Vagina (tissue), 2 donors: ENCODE results near the gene HBEGF.

Experiments
- CTCF ChIP-seq, 3 experiments: fragments of 450-650 bp in 2 of 3; fragments of 200-600 bp in 1 of 3; sonication (generic) in 1 of 3; IDR thresholded peaks; one replicate each; pipeline ENCODE4 v1.5.1; 2017 to 2019; ENCODE audit warnings: antibody characterized with exemption in 3 of 3, mild to moderate bottlenecking in 2 of 3, moderate library complexity in 2 of 3
- POLR2A ChIP-seq, 2 donors: fragments of 450-650 bp; IDR thresholded peaks; one replicate each; pipeline ENCODE4 v1.6.1; 2017; ENCODE audit warnings: antibody characterized with exemption in 2 of 2, mild to moderate bottlenecking in 2 of 2, moderate library complexity in 2 of 2
- POLR2AphosphoS5 ChIP-seq, 2 donors: sonication (generic); formaldehyde crosslinking; IDR thresholded peaks; one replicate each; pipeline ENCODE4 v1.9.0; 2017; ENCODE audit warnings: antibody characterized with exemption in 2 of 2, mild to moderate bottlenecking in 2 of 2, low read depth in 1 of 2; ENCODE audit not compliant: insufficient read depth in 1 of 2

- no peak for TF ChIP-seq CTCF (IDR thresholded peaks at IDR 0.05)
- TF ChIP-seq POLR2AphosphoS5 (IDR thresholded peaks at IDR 0.05; ENCODE audit: insufficient read depth in 1 of 2, low read depth in 1 of 2): no peak
- TF ChIP-seq POLR2A (IDR thresholded peaks at IDR 0.05): no peak
Observed at GRCh38 chr5:140391732-140392131, 45.3 kb upstream of the HBEGF start.
